Activated CD4-positive, alpha-beta T cell treated with anti-CD3 and anti-CD28 coated beads for 36 hours (primary cell): ENCODE data around the gene ID3. TPM values are rescaled to one million over a fixed set of nuclear protein-coding genes. Genes with fewer than 3 reads are reported as not detected.

ENCODE experiments used
- total RNA-seq, 2 experiments: library from RNA; stranded (reverse); gene quantifications; one replicate each; pipeline ENCODE4 v1.2.3, GENCODE V29; 2021

Gene ID3
- total RNA-seq, 2 experiments from 2014 or later = 42.6 to 43.9 TPM

Other genes starting within 250 kb of the ID3 start
- gene HNRNPR, start 215.2 kb downstream of the ID3 start, total RNA-seq = 100 to 1,000 TPM; 190 to 210 TPM
- gene ZNF436, start 189.7 kb downstream of the ID3 start, total RNA-seq = 1 to 10 TPM; 5.2 to 6.1 TPM
- gene TCEA3, start 134.8 kb downstream of the ID3 start, total RNA-seq = 1 to 10 TPM; 5.5 to 6.8 TPM
- gene ASAP3, start 75.3 kb downstream of the ID3 start, total RNA-seq = under 1 TPM; 0.37 to 0.57 TPM
- gene E2F2, start 28.3 kb downstream of the ID3 start, total RNA-seq = 10 to 100 TPM; 25.0 to 32.0 TPM
- 1,000 to 10,000 TPM; 1,003 to 1,481 TPM for gene RPL11, start 132.3 kb upstream of the ID3 start, total RNA-seq
- 10 to 100 TPM; 34.5 to 38.6 TPM for gene ELOA, start 184.0 kb upstream of the ID3 start, total RNA-seq
- 10 to 100 TPM; 53.1 to 64.1 TPM for gene PITHD1, start 218.9 kb upstream of the ID3 start, total RNA-seq
- gene LYPLA2, start 231.6 kb upstream of the ID3 start, total RNA-seq = 10 to 100 TPM; 55.0 to 64.8 TPM
- gene GALE, start 241.3 kb upstream of the ID3 start, total RNA-seq = 10 to 100 TPM; 27.4 to 35.6 TPM